Stimulated activated CD4-positive, alpha-beta T cell treated with anti-CD3 and anti-CD28 coated beads, Interleukin-1b, Interleukin-23, amount 100 ng/mL, for 4 hours (primary cell): Measurements from ENCODE around the gene NUP133.
A peak's percentile ranks its signal among the peaks of the same experiment; 100 is the strongest.

ENCODE experiments used
- DNase-seq, 2 donors: peaks; one replicate each; pipeline ENCODE4 v3.0.0-alpha.2; 2020; ENCODE audit warnings: low read depth in 2 of 2

NUP133 gene

GRCh38 chr1:229452956-229453801 is 55.0 kb downstream of the NUP133 start:
- DNase-seq, result no peak

DNA sequence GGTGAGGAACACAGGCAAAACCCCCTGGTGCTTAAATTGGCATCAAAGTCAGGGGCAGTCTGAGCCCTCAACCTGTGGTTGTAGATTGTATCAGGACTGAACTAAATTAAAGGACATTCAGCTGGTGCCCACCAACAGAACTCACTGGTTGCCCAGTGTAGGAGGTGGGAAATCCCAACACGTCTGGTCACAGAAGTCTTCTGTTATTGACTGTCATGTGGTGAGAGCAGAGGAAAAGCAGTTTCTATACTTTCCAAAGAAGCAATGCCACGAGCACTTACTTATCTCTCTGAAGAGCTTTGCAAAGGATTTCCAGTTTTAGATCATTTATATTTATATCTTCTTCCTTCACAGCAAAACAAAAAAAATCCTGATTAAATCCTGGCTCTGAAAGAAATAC is 59.3 kb downstream of the NUP133 start:
- DNase-seq, result no peak

DNA sequence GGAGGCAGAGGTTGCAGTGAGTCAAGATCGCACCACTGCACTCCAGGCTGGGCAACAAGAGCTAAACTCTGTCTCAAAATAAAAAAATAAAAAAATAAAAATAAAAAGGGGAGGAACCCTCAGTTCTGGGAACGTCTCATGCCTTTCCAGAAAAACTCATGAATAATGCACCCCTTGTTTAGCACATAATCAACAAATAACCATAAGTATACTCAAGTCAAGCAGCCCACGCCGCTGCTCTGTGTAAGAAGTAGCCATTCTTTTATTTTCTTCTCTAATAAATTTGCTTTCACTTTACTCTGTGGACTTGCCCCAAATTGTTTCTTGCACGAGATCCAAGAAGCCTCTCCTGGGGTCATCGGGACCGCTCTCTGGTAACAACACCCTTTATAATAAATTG is 59.8 kb downstream of the NUP133 start:
- no peak for DNase-seq

DNA sequence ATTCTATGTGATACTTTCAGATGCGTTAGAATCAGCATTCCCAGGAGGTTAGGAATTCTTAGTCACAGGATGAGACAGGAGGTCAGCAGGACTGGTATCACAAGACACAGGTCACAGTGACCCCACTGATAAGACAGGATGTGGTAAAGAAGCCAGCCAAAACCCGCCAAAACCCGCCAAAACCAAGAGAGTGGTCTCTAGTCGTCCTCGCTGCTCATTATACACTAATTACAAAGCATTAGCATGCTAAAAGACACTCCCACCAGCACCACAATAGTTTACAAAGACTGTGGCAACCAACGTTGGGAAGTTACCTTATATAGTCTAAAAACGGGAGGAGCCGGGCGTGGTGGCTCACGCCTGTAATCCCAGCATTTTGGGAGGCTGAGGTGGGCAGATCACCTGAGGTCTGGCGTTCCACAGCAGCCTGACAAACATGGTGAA is 60.3 kb downstream of the NUP133 start:
- no peak for DNase-seq

DNA sequence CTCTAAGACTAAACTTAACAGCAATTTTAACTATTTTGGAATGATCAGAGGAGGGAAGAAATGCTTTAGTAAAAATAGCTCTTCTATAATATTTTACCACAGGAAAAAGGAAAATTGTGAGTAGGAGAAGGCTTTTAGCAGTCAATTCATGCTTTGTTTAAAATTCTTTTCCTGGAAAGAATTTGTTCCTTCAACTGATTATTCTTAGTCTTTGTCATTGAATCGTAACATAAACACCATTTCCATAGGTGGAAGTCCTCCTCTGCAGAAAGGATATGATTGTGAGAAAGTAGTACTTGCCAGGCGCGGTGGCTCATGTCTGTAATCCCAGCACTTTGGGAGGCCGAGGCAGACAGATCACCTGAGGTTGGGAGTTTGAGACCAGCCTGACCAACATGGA is 62.3 kb downstream of the NUP133 start:
- DNase-seq, result no peak

DNA sequence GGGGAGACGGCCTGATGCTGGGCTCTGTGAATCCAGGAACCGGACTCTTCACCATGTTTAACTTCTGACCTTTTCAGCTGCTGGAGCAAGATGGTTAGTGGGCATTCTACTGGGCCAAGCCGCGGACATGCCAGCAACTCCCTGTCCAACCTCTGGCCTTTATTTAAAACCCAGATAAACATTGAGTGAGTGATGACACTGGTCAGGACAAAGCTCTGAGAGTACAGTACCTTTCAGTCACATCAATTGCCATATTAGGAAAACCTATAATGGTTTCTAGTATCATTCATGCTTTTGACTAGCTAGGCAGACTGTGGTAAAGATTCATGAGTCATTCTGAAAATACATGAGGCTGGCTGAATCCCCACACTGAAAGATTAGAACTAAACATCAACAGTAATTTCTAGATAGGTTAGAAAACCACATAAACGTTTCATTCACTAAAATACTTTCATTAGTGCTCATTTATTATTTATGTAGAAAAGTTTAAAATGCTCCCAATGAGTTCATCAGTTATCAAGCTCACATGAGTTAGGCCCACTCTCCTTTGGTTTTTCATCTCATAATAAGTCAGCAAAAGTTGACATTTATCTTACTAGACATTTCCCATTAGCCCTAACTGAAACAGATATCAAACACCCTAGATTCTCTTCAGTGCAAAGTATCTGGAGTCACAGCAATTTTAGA is 67.1 kb downstream of the NUP133 start:
- DNase-seq, result no peak

GRCh38 chr1:229438021-229438420 is 70.1 kb downstream of the NUP133 start:
- DNase-seq, result no peak

GRCh38 chr1:229437443-229437842 is 70.7 kb downstream of the NUP133 start:
- DNase-seq, result no peak

GRCh38 chr1:229436201-229436600 is 71.9 kb downstream of the NUP133 start:
- no peak for DNase-seq

DNA sequence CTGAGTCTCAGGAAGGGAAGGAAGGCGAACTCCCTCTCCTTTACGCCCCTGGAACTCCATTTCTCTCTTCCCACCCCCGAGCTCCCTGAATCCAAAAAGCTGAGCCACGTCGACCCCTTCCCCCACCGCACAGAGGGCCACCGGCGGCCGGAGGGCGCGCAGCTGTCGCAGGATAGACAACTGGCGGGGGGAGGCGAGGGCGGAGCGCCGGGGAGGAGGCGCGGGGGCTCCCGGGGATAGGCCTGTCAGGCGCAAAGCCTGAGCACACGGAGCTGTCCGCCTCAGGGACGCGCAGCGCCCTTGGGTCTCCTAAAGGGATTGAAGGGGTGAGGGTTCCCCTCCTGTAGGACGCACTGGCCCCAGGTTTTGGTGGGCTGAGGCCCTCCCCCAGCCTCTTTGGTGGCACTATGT is 73.5 kb downstream of the NUP133 start:
- no peak for DNase-seq

DNA sequence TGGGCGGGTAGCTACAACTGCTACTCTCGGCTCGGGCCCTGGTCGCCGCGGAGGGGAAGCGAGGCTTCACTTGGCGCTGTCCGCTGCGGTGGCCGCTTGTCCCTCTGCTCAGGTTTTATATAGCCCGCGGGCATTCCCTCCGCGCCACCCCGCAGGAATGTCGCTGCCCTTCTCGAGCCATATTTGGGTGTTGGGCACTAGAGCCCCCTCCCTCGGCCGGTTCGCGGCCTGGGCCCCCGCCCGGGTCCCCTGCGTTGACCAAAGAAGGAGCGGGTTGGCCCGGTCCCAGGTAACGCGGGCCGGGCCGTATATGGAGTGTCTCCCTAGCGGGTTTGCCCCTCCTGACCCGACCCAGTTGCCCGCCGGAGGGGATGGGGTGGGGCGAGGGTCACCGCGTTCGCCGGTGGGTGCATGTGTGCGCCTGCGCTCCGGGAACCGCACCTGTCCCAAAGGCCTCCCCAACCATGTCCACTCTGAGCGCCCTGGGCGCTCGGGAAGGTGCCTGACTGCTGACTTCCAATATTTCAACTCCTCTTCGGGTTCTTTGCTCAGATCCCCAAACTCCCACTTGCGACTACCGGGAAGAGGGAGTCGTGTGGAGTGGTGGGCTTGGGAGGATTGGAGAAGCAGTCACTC is 74.0 kb downstream of the NUP133 start, which contains the start of gene ACTA1:
Gene ACTA1, minus strand, starts transcription at position 90 of the 636 bp plus-strand sequence. CDS start 979 bp downstream, outside the sequence.
- DNase-seq, result no peak

DNA sequence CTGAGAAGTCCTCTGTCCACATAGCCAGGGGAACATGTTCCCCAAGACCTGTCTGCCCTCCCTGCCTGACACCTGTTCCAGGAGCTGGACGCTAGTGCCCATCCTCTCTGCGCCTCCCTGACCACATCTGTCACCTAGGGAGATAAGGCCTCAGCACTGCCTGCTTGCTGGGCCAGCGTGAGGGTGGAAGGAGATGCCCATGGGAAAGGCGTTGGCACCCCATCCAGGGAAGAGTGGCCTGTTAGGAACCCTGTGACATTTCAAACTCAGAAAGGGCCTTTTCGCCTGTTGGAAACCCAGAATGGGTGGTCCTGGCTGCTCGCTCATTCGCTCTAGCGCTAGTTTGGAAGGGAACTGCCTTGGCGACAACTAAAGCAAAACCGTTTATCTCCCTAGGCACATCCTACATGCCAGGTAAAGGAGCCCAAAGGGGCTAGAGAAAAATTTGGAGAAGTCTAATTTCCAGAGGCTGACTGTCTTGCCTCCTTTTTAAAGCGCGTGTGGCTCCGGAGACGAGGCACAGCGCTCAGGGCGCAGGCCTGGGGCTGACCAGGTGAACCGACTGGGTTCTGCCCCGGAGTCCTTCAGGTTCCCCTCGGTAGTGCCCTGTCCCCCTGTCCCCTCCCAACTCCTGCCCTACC is 74.7 kb downstream of the NUP133 start:
- DNase-seq, result no peak

DNA sequence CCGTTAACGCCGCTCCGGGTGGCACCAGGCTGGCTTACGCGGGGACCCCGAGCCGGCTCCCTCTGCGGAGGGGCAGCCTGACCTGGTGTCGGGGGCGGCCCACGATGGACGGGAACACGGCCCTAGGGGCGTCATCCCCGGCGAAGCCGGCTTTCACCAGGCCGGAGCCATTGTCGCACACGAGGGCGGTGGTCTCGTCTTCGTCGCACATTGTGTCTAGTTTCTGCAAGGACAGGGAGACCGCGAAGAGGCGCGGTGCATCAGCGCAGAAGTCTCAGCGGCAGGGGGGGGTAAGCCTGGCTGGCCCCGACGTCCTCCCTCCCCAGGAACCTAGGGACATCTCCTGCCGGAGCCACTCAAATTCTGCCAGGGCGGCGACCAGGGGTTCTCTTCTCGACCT is 75.2 kb downstream of the NUP133 start:
- no peak for DNase-seq

- DNase-seq, result no peak
These were observed 76.1 kb downstream of the NUP133 start for GRCh38 chr1:229432116-229432461.

- no peak for DNase-seq
These were observed 76.6 kb downstream of the NUP133 start for GRCh38 chr1:229431284-229432115.

GRCh38 chr1:229430761-229431283 is 77.3 kb downstream of the NUP133 start:
- peak in 1 of 2 donors; percentile 39 for DNase-seq

DNA sequence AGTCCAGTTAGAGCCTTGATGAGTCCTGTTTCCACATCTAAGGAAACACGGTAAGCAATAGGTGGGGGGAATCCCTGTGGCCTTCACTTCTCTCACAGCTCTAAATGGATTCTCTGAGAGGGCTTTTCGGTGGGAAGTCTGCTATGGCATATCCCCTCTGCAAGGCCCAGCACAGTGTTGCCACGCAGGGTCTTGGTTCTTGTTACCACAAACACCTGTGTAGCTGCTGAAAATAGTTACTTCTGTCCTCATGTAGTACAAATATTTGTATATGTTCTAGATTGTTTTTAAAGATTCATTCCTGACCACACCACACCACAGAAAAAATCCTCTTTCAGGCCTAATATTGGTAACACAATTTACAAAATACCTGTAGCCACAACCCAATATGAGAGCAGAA is 79.9 kb downstream of the NUP133 start:
- DNase-seq, result no peak

- no peak for DNase-seq
These were observed 80.6 kb downstream of the NUP133 start for GRCh38 chr1:229427572-229427971.

DNA sequence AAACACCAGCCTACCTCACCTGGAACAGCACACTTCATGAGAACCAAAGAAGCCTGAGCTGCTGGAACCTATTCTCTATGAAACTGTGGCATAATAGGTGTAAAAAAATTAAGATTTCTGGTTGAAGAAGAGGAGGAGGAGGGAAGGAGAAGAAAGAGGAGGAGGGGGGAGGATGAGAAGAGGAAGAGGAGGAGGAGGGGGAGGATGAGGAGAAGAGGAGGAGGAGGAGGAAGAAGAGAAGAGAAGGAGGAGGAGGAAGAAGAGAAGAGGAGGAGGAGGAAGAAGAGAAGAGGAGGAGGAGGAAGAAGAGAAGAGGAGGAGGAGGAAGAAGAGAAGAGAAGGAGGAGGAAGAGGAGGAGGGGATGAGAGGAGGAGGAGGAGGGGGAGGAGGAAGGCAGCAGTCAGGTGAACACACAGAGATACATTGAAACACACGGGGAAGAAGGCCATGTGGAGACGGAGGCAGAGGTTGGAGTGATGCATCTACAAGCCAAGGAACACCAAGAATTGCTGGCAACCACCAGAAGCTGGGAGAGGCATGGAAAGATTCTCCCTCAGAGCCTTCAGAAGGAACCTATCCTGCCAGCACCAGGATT is 82.5 kb downstream of the NUP133 start:
- no peak for DNase-seq

- DNase-seq, result no peak
These were observed 87.4 kb downstream of the NUP133 start for GRCh38 chr1:229420765-229421164.

DNA sequence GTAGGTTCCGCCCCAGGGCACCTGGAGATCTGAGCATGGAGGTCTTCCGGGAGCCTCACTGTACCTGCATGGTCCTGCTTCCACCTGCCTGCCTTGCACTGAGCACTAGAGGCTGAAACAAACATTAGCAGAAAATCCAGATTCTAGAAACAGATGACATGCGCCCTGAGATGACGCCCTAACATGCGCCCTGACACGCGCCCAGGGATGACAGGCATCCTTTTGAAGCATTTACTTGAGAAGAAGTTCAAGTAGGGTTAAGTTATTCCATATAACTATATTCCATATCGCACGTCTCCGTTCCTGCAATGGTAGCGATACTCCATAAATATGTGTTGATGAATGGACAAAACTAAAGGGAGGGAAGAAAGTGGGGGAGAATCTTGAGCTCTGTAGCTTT is 87.9 kb downstream of the NUP133 start:
- no peak for DNase-seq
